Measurements from ENCODE around the gene E4F1. TPM values are rescaled to one million over a fixed set of nuclear protein-coding genes. Genes with fewer than 3 reads are reported as not detected.

Gene E4F1
- total RNA-seq, 4 donors from 2014 or later, result 24.5 to 38.4 (median 27.0) TPM

GRCh38 chr16:2195322-2196161 lies 27.8 kb upstream of the E4F1 start:
- Histone ChIP-seq H3K36me3 (no peaks in the 10 kb centered on the region), H3K27me3 (peaks cover 27 to 36% (median 33%) of the 10 kb centered on the region in 3 donors), H3K4me1 (peaks cover 7 to 10% of the 10 kb centered on the region in 2 donors), H3K27ac (no peak overlapping the region), H3K4me3 (peak overlapping the region in 3 of 4 donors; percentile 34 to 38 (median 35)), H3K9me3 (no peaks in the 10 kb centered on the region)
- DNase-seq, result no peak
- ATAC-seq, result peak in 1 of 2 donors; percentile 19
- intact Hi-C loops (cut with DNase I; ENCODE audit: low total_unique reads) (loop anchor here (1.0 to 5.0 kb wide), 2 partner anchors 56 to 307 kb away; partner anchors contain the start of gene ECI1), in situ Hi-C loops (cut with MboI; ENCODE audit: low sequenced_read_pairs in 4 of 4) (no loop called here)
- TF ChIP-seq CTCF (IDR thresholded peaks at IDR 0.05 in 4 of 5, conservative IDR thresholded peaks at IDR 0.05 in 1 of 5), result no peak
- TF ChIP-seq POLR2A (IDR thresholded peaks at IDR 0.05), result no peak

GRCh38 chr16:2196162-2196980 lies 27.0 kb upstream of the E4F1 start, which contains the start of gene CASKIN1:
Gene CASKIN1 (minus strand): TSS chr16:2196605. CDS start chr16:2196432, 173 bp downstream.
- Histone ChIP-seq H3K4me3 (peak within 1 kb of the TSS in 3 of 4 donors; percentile 34 to 38 (median 35)), H3K27me3 (peaks cover 27 to 36% (median 33%) of the 10 kb centered on the region in 3 donors), H3K9me3 (no peaks in the 10 kb centered on the region), H3K36me3 (no peaks in the 10 kb centered on the region), H3K27ac (no peak within 1 kb of the TSS), H3K4me1 (peaks cover 7 to 10% of the 10 kb centered on the region in 2 donors)
- in situ Hi-C loops (cut with MboI; ENCODE audit: low sequenced_read_pairs in 4 of 4) (no loop called here), intact Hi-C loops (cut with DNase I; ENCODE audit: low total_unique reads) (loop anchor here (5.0 kb wide), 1 partner anchor 306 kb away; no protein-coding TSS in a partner anchor)
- TF ChIP-seq POLR2A (IDR thresholded peaks at IDR 0.05) (no peak), CTCF (IDR thresholded peaks at IDR 0.05 in 4 of 5, conservative IDR thresholded peaks at IDR 0.05 in 1 of 5) (no peak)
- no peak for DNase-seq
- ATAC-seq, result peak in 1 of 2 donors; percentile 21

- in situ Hi-C loops (cut with MboI; ENCODE audit: low sequenced_read_pairs in 4 of 4) (no loop called here), intact Hi-C loops (cut with DNase I; ENCODE audit: low total_unique reads) (loop anchor here (5.0 kb wide), 1 partner anchor 305 kb away; no protein-coding TSS in a partner anchor)
- Histone ChIP-seq H3K4me1 (peaks cover 7 to 10% of the 10 kb centered on the region in 2 donors), H3K27me3 (peaks cover 27 to 36% (median 33%) of the 10 kb centered on the region in 3 donors), H3K27ac (no peak overlapping the region), H3K36me3 (no peaks in the 10 kb centered on the region), H3K4me3 (no peak overlapping the region), H3K9me3 (no peaks in the 10 kb centered on the region)
- no peak for ATAC-seq
- DNase-seq, result no peak
- TF ChIP-seq CTCF (IDR thresholded peaks at IDR 0.05 in 4 of 5, conservative IDR thresholded peaks at IDR 0.05 in 1 of 5), result no peak
Measured at GRCh38 chr16:2196981-2197511, 26.3 kb upstream of the E4F1 start.

GRCh38 chr16:2197765-2198164 lies 25.6 kb upstream of the E4F1 start:
- H3K4me3 ChIP-seq, result no peak overlapping the region
- in situ Hi-C loops (cut with MboI; ENCODE audit: low sequenced_read_pairs in 4 of 4), result no loop called here
- DNase-seq, result no peak
- intact Hi-C loops (cut with DNase I; ENCODE audit: low total_unique reads), result loop anchor here (5.0 kb wide), 1 partner anchor 305 kb away; no protein-coding TSS in a partner anchor
- no peaks in the 10 kb centered on the region for H3K36me3 ChIP-seq
- ATAC-seq, result no peak
- TF ChIP-seq CTCF (IDR thresholded peaks at IDR 0.05 in 4 of 5, conservative IDR thresholded peaks at IDR 0.05 in 1 of 5) (no peak), POLR2A (IDR thresholded peaks at IDR 0.05) (no peak)
- no peak overlapping the region for H3K27ac ChIP-seq
- H3K27me3 ChIP-seq, result peaks cover 27 to 36% (median 33%) of the 10 kb centered on the region in 3 donors
- peaks cover 7 to 10% of the 10 kb centered on the region in 2 donors for H3K4me1 ChIP-seq
- no peaks in the 10 kb centered on the region for H3K9me3 ChIP-seq

Measured in gastrocnemius medialis (tissue), 4 donors.